ENCODE measurements around the gene FLOT2. TPM values are rescaled to one million over a fixed set of nuclear protein-coding genes. Genes with fewer than 3 reads are reported as not detected.
"Not testable (repeated sequence)": the region's sequence is repeated elsewhere in the genome, so short reads cannot be mapped to it uniquely, and the experiment has no call there.

Gene FLOT2
- total RNA-seq, 3 donors from 2014 or later (not counting 1 experiment from before 2014, with no cell fraction given) = 132 to 152 (median 152) TPM

- not testable (repeated sequence) for H3K27ac ChIP-seq (ENCODE audit: low read length); H3K4me3 ChIP-seq (ENCODE audit: low read length); H3K4me1 Mint-ChIP-seq; H3K9me3 ChIP-seq (ENCODE audit: control insufficient read depth, insufficient read depth, low read length); H3K9me3 Mint-ChIP-seq; H3K36me3 Mint-ChIP-seq; H3K27me3 Mint-ChIP-seq (ENCODE audit: low read depth in 2 of 2); H3K27me3 ChIP-seq (ENCODE audit: control insufficient read depth, insufficient read depth, low read length); H3K4me1 ChIP-seq (ENCODE audit: control insufficient read depth, insufficient read depth, low read length); H3K4me3 Mint-ChIP-seq; H3K27ac Mint-ChIP-seq; H3K36me3 ChIP-seq (ENCODE audit: control insufficient read depth, insufficient read depth, low read length)
- ATAC-seq = peak; percentile 65 to 69 (median 65)
- 87% methylated on average over 15 of the region's 15 CpGs for WGBS (ENCODE audit: insufficient coverage)
- peak; percentile 44 to 74 for DNase-seq
- intact Hi-C loops (cut with micrococcal nuclease) = loop anchor here (10.0 kb wide), 1 partner anchor 46 kb away; the partner anchor contains the start of gene FLOT2
- TF ChIP-seq, protein P1, sequence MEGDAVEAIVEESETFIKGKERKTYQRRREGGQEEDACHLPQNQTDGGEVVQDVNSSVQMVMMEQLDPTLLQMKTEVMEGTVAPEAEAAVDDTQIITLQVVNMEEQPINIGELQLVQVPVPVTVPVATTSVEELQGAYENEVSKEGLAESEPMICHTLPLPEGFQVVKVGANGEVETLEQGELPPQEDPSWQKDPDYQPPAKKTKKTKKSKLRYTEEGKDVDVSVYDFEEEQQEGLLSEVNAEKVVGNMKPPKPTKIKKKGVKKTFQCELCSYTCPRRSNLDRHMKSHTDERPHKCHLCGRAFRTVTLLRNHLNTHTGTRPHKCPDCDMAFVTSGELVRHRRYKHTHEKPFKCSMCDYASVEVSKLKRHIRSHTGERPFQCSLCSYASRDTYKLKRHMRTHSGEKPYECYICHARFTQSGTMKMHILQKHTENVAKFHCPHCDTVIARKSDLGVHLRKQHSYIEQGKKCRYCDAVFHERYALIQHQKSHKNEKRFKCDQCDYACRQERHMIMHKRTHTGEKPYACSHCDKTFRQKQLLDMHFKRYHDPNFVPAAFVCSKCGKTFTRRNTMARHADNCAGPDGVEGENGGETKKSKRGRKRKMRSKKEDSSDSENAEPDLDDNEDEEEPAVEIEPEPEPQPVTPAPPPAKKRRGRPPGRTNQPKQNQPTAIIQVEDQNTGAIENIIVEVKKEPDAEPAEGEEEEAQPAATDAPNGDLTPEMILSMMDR (IDR thresholded peaks at IDR 0.05) = peak; percentile 45
Observed at GRCh38 chr17:28848667-28849066, 48.9 kb downstream of the FLOT2 start.

DNA sequence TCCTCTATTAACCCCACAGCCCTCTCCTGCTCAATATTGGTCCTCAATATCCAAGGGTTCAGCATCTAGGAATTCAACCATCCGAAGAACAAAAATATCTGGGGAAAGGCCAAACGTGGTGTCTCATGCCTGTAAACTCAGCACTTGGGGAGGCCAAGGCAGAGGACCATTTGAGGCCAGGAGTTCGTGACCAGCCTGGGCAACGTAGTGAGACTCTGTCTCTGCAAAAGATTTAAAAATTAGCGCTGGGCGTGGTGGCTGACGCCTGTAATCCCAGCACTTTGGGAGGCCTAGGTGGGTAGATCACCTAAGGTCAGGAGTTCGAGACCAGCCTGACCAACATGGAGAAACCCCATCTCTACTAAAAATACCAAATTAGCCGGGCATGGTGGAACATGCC, 50.8 kb downstream of the FLOT2 start:
- intact Hi-C loops (cut with micrococcal nuclease) = loop anchor here (10.0 kb wide), 1 partner anchor 48 kb away; the partner anchor contains the start of gene FLOT2
- DNase-seq; H3K36me3 Mint-ChIP-seq; H3K4me3 ChIP-seq (ENCODE audit: low read length); H3K9me3 Mint-ChIP-seq; H3K27ac ChIP-seq (ENCODE audit: low read length); H3K9me3 ChIP-seq (ENCODE audit: control insufficient read depth, insufficient read depth, low read length); H3K36me3 ChIP-seq (ENCODE audit: control insufficient read depth, insufficient read depth, low read length); H3K27me3 Mint-ChIP-seq (ENCODE audit: low read depth in 2 of 2); ATAC-seq; H3K27ac Mint-ChIP-seq; H3K4me3 Mint-ChIP-seq; H3K27me3 ChIP-seq (ENCODE audit: control insufficient read depth, insufficient read depth, low read length): not testable (repeated sequence)
- WGBS (ENCODE audit: insufficient coverage) = 93% methylated on average over 9 of the region's 9 CpGs
- peaks cover 11% of the 10 kb centered on the region for H3K4me1 ChIP-seq (ENCODE audit: control insufficient read depth, insufficient read depth, low read length)
- peaks cover 11% of the 10 kb centered on the region in 2 donors for H3K4me1 Mint-ChIP-seq

DNA sequence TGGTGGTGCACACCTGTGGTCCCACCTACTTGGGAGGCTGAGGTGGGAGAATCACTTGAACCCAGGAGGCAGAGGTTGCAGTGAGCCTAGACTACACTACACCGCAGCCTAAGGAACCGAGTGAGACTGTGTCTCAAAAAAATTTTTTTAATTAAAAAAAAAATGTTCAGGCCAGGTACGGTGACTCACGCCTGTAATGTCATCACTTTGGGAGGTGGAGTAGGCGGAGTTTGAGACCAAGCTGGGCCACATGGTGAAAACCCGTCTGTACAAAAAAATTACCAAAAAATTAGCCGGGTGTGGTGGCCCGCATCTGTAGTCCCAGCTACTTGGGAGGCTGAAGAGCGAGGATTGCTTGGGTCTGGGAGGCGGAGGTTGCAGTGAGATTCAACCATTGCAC, 51.3 kb downstream of the FLOT2 start:
- Histone ChIP-seq H3K9me3 (ENCODE audit: control insufficient read depth, insufficient read depth, low read length) (no peaks in the 10 kb centered on the region), H3K36me3 (ENCODE audit: control insufficient read depth, insufficient read depth, low read length) (no peaks in the 10 kb centered on the region), H3K27me3 (ENCODE audit: control insufficient read depth, insufficient read depth, low read length) (no peaks in the 10 kb centered on the region), H3K4me3 (ENCODE audit: low read length) (no peak overlapping the region), H3K27ac (ENCODE audit: low read length) (no peak overlapping the region), H3K4me1 (ENCODE audit: control insufficient read depth, insufficient read depth, low read length) (peaks cover 16% of the 10 kb centered on the region)
- no peak for ATAC-seq
- intact Hi-C loops (cut with micrococcal nuclease) = loop anchor here (10.0 kb wide), 1 partner anchor 49 kb away; the partner anchor contains the start of gene FLOT2
- Mint-ChIP-seq H3K27ac (no peak overlapping the region), H3K4me1 (peaks cover 13% of the 10 kb centered on the region in 2 donors), H3K36me3 (no peaks in the 10 kb centered on the region), H3K4me3 (no peak overlapping the region), H3K9me3 (no peaks in the 10 kb centered on the region), H3K27me3 (ENCODE audit: low read depth in 2 of 2) (no peaks in the 10 kb centered on the region)
- 91% methylated on average over 10 of the region's 10 CpGs for WGBS (ENCODE audit: insufficient coverage)
- TF ChIP-seq, protein P1 (IDR thresholded peaks at IDR 0.05) = no peak
- DNase-seq = no peak

DNA sequence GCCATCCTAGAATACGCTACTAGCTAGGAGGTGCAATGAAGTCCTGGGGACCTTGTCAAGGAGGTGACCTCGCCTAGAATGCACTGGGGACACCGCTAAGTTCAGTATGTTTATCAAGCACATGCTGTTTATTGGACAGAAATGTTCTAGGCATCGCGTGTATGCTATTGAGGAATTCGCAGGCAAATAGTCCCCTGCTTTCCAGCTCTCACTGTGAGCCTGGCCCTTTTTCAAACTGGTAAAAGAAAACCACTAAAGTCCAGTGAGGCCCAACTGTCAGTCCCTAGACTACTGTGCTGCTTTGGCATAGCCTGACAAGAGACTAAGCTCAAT, 53.8 kb downstream of the FLOT2 start:
- Histone ChIP-seq H3K27ac (ENCODE audit: low read length) (no peak overlapping the region), H3K9me3 (ENCODE audit: control insufficient read depth, insufficient read depth, low read length) (no peaks in the 10 kb centered on the region), H3K4me1 (ENCODE audit: control insufficient read depth, insufficient read depth, low read length) (peaks cover 17% of the 10 kb centered on the region), H3K4me3 (ENCODE audit: low read length) (no peak overlapping the region), H3K27me3 (ENCODE audit: control insufficient read depth, insufficient read depth, low read length) (no peaks in the 10 kb centered on the region), H3K36me3 (ENCODE audit: control insufficient read depth, insufficient read depth, low read length) (no peaks in the 10 kb centered on the region)
- peak overlapping the region; percentile 53 for H3K4me3 Mint-ChIP-seq
- peak overlapping the region; percentile 92 to 99 for H3K27ac Mint-ChIP-seq
- intact Hi-C loops (cut with micrococcal nuclease) = loop anchor here (2.0 to 10.0 kb wide), 2 partner anchors 51 to 109 kb away; partner anchors contain the start of gene FLOT2
- H3K4me1 Mint-ChIP-seq = peaks cover 13 to 21% of the 10 kb centered on the region in 2 donors
- ATAC-seq (no peak), DNase-seq (no peak)
- no peaks in the 10 kb centered on the region for H3K36me3 Mint-ChIP-seq
- 97% methylated on average over 6 of the region's 6 CpGs for WGBS (ENCODE audit: insufficient coverage)
- no peaks in the 10 kb centered on the region for H3K27me3 Mint-ChIP-seq (ENCODE audit: low read depth in 2 of 2)
- no peaks in the 10 kb centered on the region for H3K9me3 Mint-ChIP-seq
- TF ChIP-seq, protein P1 (IDR thresholded peaks at IDR 0.05) = no peak
